HG02981 (cell line): ENCODE results near the gene DOCK10.

Source experiments
- ATAC-seq: cut with Tn5 transposase; IDR thresholded peaks from one replicate; pipeline ENCODE4 v1.9.1; 2021; ENCODE audit warnings: mild to moderate bottlenecking, moderate library complexity; ENCODE audit not compliant: unreplicated experiment

DOCK10 gene

GRCh38 chr2:225013425-225014365, 28.6 kb downstream of the DOCK10 start:
- no peak for ATAC-seq

- ATAC-seq, result no peak
These were observed 30.7 kb downstream of the DOCK10 start for GRCh38 chr2:225011585-225011984.

DNA sequence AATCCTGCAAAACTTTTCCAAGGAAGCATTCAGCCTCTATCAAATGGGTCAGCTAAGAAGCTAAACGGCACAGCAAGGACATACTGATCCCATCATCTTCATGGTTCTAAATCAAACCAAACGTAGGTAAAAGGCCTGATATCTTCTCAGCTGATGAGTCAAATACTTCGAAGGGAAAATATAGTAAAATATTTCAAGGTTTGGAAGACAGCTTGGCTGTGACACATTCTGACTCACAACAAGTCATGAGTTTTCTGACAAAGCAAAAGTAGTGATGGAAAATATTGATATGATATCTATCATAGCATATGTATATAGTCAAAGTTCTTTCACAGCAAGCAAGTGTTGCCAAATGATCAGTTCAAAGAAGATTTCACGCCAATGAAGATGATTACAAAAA, 31.5 kb downstream of the DOCK10 start:
- ATAC-seq, result no peak

DNA sequence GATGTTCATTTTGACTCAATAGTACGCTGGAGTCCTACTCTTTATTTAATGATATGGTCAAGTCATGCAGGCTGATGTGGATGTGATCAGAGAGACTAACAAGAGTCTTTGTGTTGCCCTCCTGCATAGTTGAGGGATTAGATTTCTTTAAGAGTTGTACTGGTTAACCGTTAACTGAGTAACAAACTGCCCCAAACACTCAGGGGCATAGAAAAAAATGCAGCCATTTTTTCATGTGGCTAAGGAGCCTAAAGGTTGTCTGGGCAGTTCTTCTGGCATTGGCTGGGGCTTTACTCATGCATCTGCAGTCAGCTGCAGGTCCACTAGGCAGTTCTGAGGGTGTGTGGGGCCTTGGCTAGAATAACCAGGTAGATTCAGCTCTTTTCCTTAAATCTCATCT, 32.5 kb downstream of the DOCK10 start:
- no peak for ATAC-seq

DNA sequence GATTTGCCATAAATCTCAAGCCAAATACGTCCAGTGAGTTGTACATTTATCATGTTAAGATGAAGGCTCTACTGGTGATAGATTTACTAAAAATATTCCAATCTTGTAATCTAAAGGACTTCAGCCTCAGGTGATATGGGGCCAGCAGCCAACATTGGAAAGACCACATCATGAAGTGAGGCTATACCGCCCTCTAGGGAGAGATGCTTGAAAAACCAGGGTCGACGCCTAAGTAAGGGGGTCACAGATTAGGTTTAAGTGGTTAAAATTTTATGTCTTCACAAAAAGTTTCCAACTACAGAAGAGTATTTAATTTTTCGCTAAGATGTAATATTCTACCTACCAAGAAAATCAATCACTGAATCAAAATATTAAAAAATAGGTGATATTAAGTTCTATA, 33.3 kb downstream of the DOCK10 start:
- peak; percentile 16 for ATAC-seq

DNA sequence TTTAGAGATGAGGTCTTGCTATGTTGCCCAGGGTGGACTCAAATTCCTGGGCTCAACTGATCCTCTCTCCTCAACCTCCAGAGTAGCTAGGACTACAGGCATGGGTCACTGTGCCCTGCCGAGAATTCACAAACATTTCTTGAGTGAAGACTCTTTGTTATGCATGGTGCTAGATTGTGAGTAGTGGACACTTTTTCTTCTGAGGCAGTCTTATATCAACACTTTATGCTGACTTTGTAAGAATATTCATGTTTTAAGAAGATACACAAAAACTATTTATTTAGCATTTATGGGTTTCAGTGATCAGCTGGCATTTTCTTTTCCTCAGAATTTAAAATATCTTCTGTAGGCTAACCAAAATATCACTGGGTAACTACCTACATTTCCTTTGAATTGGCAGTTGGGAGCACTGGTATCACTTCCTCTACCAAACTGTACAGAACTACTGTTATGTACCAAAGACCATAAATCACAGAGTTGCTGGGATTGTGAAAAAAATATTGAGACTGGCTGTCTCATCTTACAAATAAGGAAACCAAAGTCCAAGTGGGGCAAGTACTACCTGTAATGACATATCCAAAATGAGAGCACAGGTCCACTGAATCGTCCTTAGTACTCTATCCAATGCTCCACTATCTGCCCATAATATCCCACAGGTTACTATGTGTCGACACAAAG, 34.0 kb downstream of the DOCK10 start:
- ATAC-seq, result peak; percentile 59

GRCh38 chr2:225006730-225007129, 35.5 kb downstream of the DOCK10 start:
- ATAC-seq, result no peak

- no peak for ATAC-seq
These were observed 37.7 kb downstream of the DOCK10 start for GRCh38 chr2:225004597-225004996.

- peak; percentile 88 for ATAC-seq
These were observed 39.6 kb downstream of the DOCK10 start for GRCh38 chr2:225002656-225003045.

- ATAC-seq, result peak; percentile 53
These were observed 40.1 kb downstream of the DOCK10 start for GRCh38 chr2:225002039-225002655.

GRCh38 chr2:224999754-225000153, 42.5 kb downstream of the DOCK10 start:
- no peak for ATAC-seq

- no peak for ATAC-seq
These were observed 42.9 kb downstream of the DOCK10 start for GRCh38 chr2:224999321-224999720.

DNA sequence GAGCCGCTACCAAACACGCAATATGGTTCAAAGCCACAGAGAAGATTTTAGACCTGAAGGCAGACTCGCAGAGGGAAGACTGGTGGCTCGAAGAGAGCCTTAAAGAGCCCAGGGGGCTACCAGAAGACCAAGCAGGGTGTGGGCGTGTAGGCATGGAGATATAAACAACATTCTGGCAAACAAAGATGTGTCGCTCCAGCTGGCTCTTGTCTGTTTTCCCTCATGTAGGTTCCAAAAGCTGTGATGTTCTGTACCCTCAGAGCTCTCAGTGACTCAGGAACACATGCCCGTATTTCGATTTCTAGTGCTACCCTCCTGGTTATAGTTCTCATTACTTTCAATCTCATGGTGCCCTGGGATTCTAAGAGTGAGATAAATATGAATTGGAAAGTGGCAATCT, 44.5 kb downstream of the DOCK10 start:
- ATAC-seq, result no peak

DNA sequence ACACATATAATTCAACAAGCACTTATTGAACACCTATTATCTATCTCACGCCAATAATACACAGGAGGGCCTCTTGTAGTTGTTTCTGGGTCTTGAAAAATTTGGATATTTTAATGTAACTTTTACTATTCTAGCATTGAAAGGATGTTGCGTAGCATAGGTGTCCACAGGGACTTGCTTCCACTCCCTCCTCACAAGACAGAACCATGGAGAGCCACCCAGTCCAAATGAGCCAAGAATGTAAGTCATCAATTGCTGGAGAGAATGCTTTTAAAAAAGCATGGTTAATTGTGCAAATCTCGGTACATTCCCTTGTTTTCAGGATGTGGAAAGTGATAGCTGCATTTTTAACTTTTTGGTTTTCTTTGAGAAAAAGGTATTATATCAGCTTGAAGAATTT, 46.8 kb downstream of the DOCK10 start:
- ATAC-seq, result no peak

DNA sequence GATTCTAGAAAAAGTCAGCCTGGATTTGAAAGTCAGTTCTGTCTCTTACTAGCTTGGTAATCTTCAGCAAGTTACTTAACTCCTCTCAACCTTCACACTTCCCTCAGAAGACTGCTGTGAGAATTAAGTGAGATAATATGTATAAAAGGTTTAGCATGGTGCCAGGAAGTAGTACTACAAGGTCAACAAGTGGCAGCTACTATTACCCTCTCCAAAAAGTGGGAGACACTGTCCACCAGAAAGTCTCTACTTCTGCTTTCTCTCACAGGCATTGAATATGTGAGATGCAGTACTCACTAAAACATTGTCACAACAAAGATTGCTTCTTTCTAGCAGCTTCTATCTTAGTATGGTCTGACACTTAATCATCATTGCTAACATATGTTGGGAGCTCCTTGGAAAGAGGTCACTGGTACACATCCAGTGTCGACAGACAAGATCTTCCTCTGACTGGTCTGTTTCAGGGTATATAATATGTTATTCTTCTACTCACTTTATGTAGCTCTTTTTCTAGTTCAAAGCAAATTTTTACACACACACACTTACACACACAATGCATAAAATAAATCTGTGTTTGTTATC, 47.9 kb downstream of the DOCK10 start:
- ATAC-seq, result no peak

DNA sequence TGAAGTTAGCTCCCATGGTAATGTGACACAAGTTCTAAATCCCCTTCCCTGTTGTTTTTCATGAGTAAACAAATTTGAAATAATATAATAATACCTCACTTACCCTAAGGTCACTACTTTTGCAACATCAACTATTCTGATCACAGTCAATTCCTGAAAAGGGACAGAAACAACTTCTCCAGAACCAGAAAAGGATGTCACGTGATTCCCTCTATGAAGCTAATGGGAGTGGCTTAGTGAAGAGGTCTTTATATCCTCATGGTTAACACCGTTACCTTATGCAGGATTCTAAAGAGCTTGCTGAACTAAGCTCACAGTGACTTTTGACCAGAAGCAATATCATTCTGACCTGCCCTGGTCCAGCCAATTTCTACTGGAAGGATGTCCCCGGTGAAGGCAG, 51.6 kb downstream of the DOCK10 start:
- ATAC-seq, result no peak

DNA sequence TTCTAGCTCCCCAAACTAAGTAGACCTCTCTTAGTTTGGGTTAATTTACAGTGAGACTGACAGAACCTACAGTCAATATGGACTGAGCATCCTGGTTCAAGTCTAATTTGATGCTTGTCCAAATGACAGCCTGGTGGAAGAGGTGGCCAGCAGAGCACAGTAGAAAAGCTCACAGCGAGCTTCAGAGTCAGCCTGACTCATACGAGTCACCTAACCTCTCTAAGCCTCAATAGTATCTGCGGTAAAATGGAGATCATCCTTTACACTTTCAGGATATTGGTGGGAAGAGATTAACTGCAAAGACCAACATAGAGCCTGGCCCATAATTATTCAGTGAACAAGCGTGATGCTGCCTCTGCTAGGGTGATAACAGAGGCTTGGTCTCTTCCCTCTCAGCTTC, 54.5 kb downstream of the DOCK10 start:
- ATAC-seq, result no peak

DNA sequence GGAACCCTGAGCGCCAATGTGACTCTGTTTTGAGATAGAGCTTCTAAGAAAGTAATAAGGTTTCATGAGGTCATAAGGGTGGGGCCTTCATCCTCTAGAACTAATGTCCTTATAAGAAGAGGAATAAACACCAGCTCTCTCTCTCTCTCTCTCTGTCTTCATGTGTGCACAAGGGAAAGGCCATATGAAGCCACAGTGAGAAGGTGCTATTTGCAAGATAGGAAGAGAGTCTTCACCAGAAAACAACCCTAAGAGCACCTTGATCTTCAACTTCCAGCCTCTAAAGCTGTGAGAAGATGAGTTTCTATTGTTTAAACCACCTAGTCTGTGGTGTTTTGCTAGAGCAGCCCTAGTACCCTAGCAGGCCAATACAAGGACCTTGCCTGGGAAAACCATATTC, 55.8 kb downstream of the DOCK10 start:
- no peak for ATAC-seq

DNA sequence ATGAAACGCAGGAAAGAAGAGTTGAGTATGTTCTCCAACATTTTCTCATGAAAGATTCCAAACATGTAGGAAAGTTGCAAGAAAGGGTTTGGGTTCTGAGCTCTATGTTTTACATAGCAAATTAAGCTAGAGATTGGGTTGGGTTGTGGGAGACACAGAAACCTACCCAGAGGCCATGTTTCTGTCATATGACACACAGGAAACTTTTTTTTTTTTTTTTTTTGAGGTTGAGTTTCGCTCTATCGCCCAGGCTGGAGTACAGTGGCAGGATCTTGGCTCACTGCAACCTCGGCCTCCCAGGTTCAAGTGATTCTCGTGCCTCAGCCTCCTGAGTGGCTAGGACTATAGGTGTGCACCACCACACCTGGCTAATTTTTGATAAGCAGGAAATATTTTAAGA, 57.6 kb downstream of the DOCK10 start:
- ATAC-seq, result no peak

GRCh38 chr2:224983712-224984554, 58.3 kb downstream of the DOCK10 start:
- ATAC-seq, result no peak
